ENCODE data around the gene IFITM10.
"Not testable (repeated sequence)": the region's sequence is repeated elsewhere in the genome, so short reads cannot be mapped to it uniquely, and the experiment has no call there.

The IFITM10 gene

GRCh38 chr11:1689250-1690166, 60.9 kb downstream of the IFITM10 start:
- DNase-seq = not testable (repeated sequence)

GRCh38 chr11:1688336-1688947, 62.0 kb downstream of the IFITM10 start:
- DNase-seq = not testable (repeated sequence)

GRCh38 chr11:1686220-1686619, 64.2 kb downstream of the IFITM10 start:
- not testable (repeated sequence) for DNase-seq

GRCh38 chr11:1684886-1685874, 65.2 kb downstream of the IFITM10 start:
- DNase-seq = not testable (repeated sequence)

GRCh38 chr11:1683904-1684572, 66.4 kb downstream of the IFITM10 start:
- DNase-seq = not testable (repeated sequence)

- not testable (repeated sequence) for DNase-seq
Observed at GRCh38 chr11:1683216-1683615, 67.2 kb downstream of the IFITM10 start.

All from HCEC 1CT (cell line).